Left ventricle myocardium inferior (tissue), 1 donor: ENCODE measurements around the gene C4orf51. TPM values are rescaled to one million over a fixed set of nuclear protein-coding genes. Genes with fewer than 3 reads are reported as not detected.
A peak's percentile ranks its signal among the peaks of the same experiment; 100 is the strongest.
"Not testable (repeated sequence)": the region's sequence is repeated elsewhere in the genome, so short reads cannot be mapped to it uniquely, and the experiment has no call there.

Source experiments
- DNase-seq: peaks from one replicate; pipeline ENCODE4 v3.0.0-alpha.2; 2020
- H3K27ac ChIP-seq: fragments of 200-600 bp; replicated peaks from 2 replicates; pipeline ENCODE4 v1.8.0; 2021
- H3K27me3 ChIP-seq: fragments of 200-600 bp; 2 replicates; pipeline ENCODE4 v1.8.0; 2021; ENCODE audit warnings: low read depth
- H3K36me3 ChIP-seq: fragments of 200-600 bp; 2 replicates; pipeline ENCODE4 v1.8.0; 2021
- H3K4me1 ChIP-seq: fragments of 200-600 bp; 2 replicates; pipeline ENCODE4 v1.8.0; 2021
- H3K4me3 ChIP-seq: fragments of 200-600 bp; 2 replicates; pipeline ENCODE4 v1.8.0; 2021; ENCODE audit warnings: mild to moderate bottlenecking, moderate library complexity
- H3K9me3 ChIP-seq: fragments of 200-600 bp; replicated peaks from 2 replicates; pipeline ENCODE4 v1.8.0; 2021
- intact Hi-C: fragments of 100-400 bp; cut with micrococcal nuclease; formaldehyde crosslinking; loops from one replicate; pipeline ENCODE4 v1.11.0; 2022
- total RNA-seq: library from RNA; stranded (reverse); fragmentation: NEBNext Ultra II Directional; extraction: Animal tissue kit (Norgen Biotek cat#: 25700); gene quantifications from one replicate; pipeline ENCODE4 v1.2.1, GENCODE V29; 2021
- TF ChIP-seq, protein P1 (sequence below): fragments of 200-600 bp; IDR thresholded peaks from 2 replicates; pipeline ENCODE4 v1.8.0; 2021; ENCODE audit warnings: antibody characterized with exemption, mild to moderate bottlenecking, borderline replicate concordance
- donor health status: DM: no; HTN: yes; CAD: no; lungs with severe emphysema.

The C4orf51 gene
- total RNA-seq, 1 donor from 2014 or later, result not detected

DNA sequence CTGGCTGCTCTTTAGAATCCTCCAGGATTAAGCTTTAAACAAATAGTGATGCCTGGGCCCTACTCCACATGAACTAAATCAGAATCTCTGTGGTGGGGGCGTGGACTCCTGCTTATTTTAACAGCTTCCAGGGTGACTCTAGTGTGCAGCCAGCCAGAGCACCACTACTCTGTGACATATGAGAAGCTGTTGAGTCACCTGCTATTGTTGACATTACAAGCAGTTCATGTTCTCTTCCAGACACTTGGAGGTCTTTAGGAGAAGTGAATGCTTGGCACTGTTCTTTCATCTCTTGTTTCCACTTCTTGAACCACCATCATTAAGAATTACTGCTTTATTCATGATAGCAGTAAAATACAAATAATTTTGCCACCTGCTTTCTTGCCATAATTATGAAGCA, 426 bp upstream of the C4orf51 start:
- DNase-seq, result peak; percentile 24

DNA sequence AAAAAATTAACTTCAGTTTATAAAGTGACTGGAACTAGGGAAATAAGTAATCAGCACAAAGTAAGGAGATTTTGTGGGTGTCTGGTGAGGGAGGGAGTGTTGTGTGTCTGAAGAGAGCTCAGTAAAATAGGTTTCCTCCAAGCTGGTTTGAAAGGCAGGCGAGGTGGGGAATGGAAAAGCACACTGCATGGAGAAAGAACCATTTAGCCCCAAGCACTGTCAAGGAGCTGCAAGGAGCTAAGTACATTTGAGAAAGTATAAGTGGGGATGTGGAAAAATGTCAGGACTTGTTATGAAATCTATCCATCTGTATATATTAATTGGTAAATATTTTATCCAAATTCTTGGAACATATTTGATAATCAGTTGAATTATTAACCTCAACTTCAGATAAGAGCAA, 956 bp downstream of the C4orf51 start:
- H3K4me1 ChIP-seq, result peaks cover 24% of the 10 kb centered on the region
- no peaks in the 10 kb centered on the region for H3K36me3 ChIP-seq
- intact Hi-C loops, result no loop called here
- TF ChIP-seq, protein P1, sequence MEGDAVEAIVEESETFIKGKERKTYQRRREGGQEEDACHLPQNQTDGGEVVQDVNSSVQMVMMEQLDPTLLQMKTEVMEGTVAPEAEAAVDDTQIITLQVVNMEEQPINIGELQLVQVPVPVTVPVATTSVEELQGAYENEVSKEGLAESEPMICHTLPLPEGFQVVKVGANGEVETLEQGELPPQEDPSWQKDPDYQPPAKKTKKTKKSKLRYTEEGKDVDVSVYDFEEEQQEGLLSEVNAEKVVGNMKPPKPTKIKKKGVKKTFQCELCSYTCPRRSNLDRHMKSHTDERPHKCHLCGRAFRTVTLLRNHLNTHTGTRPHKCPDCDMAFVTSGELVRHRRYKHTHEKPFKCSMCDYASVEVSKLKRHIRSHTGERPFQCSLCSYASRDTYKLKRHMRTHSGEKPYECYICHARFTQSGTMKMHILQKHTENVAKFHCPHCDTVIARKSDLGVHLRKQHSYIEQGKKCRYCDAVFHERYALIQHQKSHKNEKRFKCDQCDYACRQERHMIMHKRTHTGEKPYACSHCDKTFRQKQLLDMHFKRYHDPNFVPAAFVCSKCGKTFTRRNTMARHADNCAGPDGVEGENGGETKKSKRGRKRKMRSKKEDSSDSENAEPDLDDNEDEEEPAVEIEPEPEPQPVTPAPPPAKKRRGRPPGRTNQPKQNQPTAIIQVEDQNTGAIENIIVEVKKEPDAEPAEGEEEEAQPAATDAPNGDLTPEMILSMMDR, result no peak
- no peak overlapping the region for H3K27ac ChIP-seq
- H3K27me3 ChIP-seq, result no peaks in the 10 kb centered on the region
- H3K4me3 ChIP-seq, result no peak overlapping the region
- H3K9me3 ChIP-seq, result peaks cover 17% of the 10 kb centered on the region
- no peak for DNase-seq

More for the DNA sequence above, 426 bp upstream of the C4orf51 start:
- intact Hi-C loops, result no loop called here
- Histone ChIP-seq H3K4me3 (no peak overlapping the region), H3K9me3 (peaks cover 17% of the 10 kb centered on the region), H3K27ac (peak overlapping the region; percentile 54), H3K27me3 (no peaks in the 10 kb centered on the region), H3K4me1 (peaks cover 24% of the 10 kb centered on the region), H3K36me3 (no peaks in the 10 kb centered on the region)
- TF ChIP-seq, protein P1, result no peak

DNA sequence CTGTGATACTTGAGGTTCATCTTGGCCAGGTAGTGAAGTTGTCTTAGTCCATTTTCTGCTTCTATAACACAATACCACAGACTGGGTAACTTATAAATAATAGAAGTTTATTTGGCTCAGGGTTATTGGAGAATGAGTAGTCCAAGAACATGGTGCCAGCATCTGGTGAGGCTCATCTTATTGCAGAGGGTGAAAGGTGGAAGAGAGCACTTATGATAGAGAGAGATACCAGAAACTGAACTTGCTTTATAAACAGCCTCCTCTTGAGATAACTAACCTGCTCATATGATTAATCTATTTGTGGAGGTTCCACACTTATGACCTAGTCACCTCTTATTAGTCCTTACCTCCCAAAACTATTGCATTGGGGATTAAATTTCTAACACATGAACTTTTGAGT, 1.6 kb downstream of the C4orf51 start:
- DNase-seq, result no peak
- H3K9me3 ChIP-seq, result peaks cover 16% of the 10 kb centered on the region
- intact Hi-C loops, result no loop called here
- peaks cover 24% of the 10 kb centered on the region for H3K4me1 ChIP-seq
- no peak overlapping the region for H3K4me3 ChIP-seq
- H3K27me3 ChIP-seq, result no peaks in the 10 kb centered on the region
- no peak overlapping the region for H3K27ac ChIP-seq
- TF ChIP-seq, protein P1, result no peak
- H3K36me3 ChIP-seq, result no peaks in the 10 kb centered on the region

DNA sequence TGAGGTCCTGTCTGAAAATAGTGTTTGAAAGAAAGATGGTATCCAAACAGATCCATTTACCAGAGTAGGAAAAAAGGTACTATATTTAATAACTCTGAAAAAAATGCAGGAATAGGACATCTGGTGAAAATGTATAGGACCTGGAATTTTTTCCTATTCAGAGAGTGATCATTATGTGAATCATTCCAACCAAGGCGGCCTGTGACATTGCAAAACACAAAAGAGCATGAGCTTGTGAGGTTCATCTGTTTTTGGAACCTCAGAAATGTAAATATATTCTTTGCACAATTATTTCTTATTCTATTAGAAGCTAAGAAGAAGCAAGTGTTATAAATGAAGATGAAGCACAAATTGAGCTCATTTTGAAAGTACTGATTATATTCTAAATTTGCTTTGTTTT, 2.0 kb downstream of the C4orf51 start:
- intact Hi-C loops, result no loop called here
- Histone ChIP-seq H3K9me3 (peaks cover 11% of the 10 kb centered on the region), H3K27ac (no peak overlapping the region), H3K36me3 (no peaks in the 10 kb centered on the region), H3K4me1 (peaks cover 24% of the 10 kb centered on the region), H3K27me3 (no peaks in the 10 kb centered on the region), H3K4me3 (no peak overlapping the region)
- no peak for DNase-seq
- TF ChIP-seq, protein P1, result no peak

DNA sequence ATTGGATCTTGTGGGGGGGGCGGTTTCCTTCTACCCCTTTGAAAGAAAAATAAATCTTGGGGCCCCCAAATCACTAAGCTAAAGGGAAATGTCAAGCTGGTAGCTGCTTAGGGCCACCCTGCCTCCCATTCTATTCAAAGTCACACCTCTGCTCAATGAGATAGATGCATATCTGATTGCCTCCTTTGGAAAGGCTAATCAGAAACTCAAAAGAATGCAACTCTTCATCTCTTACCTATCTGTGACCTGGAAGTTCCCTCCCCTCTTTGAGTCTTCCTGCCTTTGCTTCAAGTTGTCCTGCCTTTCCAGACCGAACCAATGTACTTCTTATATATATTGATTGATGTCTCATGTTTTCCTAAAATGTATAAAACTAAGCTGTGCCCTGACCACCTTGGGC, 7.0 kb downstream of the C4orf51 start:
- DNase-seq, result no peak
- Histone ChIP-seq H3K4me1 (no peaks in the 10 kb centered on the region), H3K9me3 (no peaks in the 10 kb centered on the region), H3K27ac (no peak overlapping the region), H3K27me3 (no peaks in the 10 kb centered on the region), H3K4me3 (no peak overlapping the region), H3K36me3 (no peaks in the 10 kb centered on the region)
- TF ChIP-seq, protein P1, result no peak
- intact Hi-C loops, result no loop called here

DNA sequence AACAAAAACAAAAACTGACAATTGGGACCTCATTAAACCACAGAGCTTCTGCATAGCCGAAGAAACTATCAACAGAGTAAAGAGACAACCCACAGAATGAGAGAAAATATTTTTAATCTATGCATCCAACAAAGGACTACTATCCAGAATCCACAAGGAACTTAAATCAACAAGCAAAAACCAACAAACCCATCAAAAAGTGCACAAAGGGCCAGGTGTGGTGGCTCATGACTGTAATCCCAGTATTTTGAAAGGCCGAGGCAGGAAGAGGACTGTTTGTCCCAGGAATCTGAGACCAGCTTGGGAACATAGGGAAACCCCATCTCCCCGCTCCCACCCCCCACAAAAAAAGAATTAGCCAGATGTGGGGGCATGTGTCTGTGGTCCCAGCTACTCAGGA, 10.7 kb downstream of the C4orf51 start:
- Histone ChIP-seq H3K4me3 (no peak overlapping the region), H3K9me3 (no peaks in the 10 kb centered on the region), H3K27me3 (no peaks in the 10 kb centered on the region), H3K27ac (no peak overlapping the region), H3K36me3 (no peaks in the 10 kb centered on the region), H3K4me1 (no peaks in the 10 kb centered on the region)
- TF ChIP-seq, protein P1, result no peak
- intact Hi-C loops, result no loop called here
- no peak for DNase-seq

DNA sequence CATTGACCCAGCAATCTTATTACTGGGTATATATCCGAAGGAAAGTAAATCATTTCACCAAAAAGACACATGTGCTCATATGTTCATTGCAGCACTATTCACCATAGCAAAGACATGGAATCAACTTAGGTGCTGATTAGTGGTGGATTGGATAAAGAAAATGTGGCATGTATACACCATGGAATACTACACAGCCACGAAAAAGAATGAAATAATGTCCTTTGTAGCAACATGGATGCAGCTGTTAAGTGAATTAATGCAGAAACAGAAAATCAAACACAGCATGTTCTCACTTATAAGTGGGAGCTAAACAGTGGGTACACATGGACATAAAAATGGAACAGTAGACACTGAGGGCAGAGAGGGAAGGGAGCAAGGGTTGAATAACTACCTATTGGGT, 11.5 kb downstream of the C4orf51 start:
- H3K9me3 ChIP-seq, H3K36me3 ChIP-seq, H3K27me3 ChIP-seq, H3K4me3 ChIP-seq, intact Hi-C loops, H3K4me1 ChIP-seq, DNase-seq, H3K27ac ChIP-seq: not testable (repeated sequence)
